H1 (cell line): Measurements from ENCODE around the gene CYP1B1. TPM values are rescaled to one million over a fixed set of nuclear protein-coding genes. Genes with fewer than 3 reads are reported as not detected.
"Not testable (repeated sequence)": the region's sequence is repeated elsewhere in the genome, so short reads cannot be mapped to it uniquely, and the experiment has no call there.

Source experiments
- CTCF ChIA-PET: fragments of 300-600 bp; sonication (Branson Sonifier 250); formaldehyde crosslinking; loops from one replicate; lab custom pipeline; 2021; ENCODE audit not compliant: partially characterized antibody; lab: Charles Lee
- POLR2A ChIA-PET: fragments of 300-600 bp; sonication (Branson Sonifier 250); formaldehyde crosslinking; loops from one replicate; lab custom pipeline; 2021; ENCODE audit warnings: inconsistent platforms; ENCODE audit not compliant: partially characterized antibody; lab: Charles Lee
- DNase-seq, 2 experiments: peaks; one replicate each; pipeline versions ENCODE4 v3.0.0 to v3.0.0-alpha.2; 2010 to 2022; ENCODE audit warnings: low spot score in 2 of 2, low read depth in 1 of 2, mixed read lengths in 1 of 2
- FAIRE-seq: peaks from 2 replicates; lab custom pipeline; 2011; peaks lifted over from hg19 to GRCh38; lab: Jason Lieb, UNC
- H2AFZ ChIP-seq: 2 replicates; pipeline ENCODE4 v1.8.1; 2012; ENCODE audit warnings: low read length, inconsistent platforms
- H2AK5ac ChIP-seq: 2 replicates; pipeline ENCODE4 v1.6.1; 2013; ENCODE audit warnings: low read depth, low read length
- H2BK120ac ChIP-seq: replicated peaks from 2 replicates; pipeline ENCODE3; 2013; ENCODE audit warnings: low read depth, low read length, inconsistent platforms
- H2BK12ac ChIP-seq: 2 replicates; pipeline ENCODE4 v1.6.1; 2013; ENCODE audit warnings: low read depth, low read length
- H2BK15ac ChIP-seq: 2 replicates; pipeline ENCODE4 v1.6.1; 2013; ENCODE audit warnings: low read length
- H2BK20ac ChIP-seq: 2 replicates; pipeline ENCODE4 v1.6.1; 2013; ENCODE audit warnings: low read length
- H2BK5ac ChIP-seq: 2 replicates; pipeline ENCODE4 v1.6.1; 2013; ENCODE audit warnings: low read depth, low read length
- H3K14ac ChIP-seq: 2 replicates; pipeline ENCODE4 v1.6.1; 2013; ENCODE audit warnings: inconsistent platforms; ENCODE audit not compliant: insufficient read length
- H3K18ac ChIP-seq: 2 replicates; pipeline ENCODE4 v1.6.1; 2013; ENCODE audit warnings: low read length; ENCODE audit errors: extremely low read depth
- H3K23ac ChIP-seq: 2 replicates; pipeline ENCODE4 v1.6.1; 2013; ENCODE audit warnings: inconsistent platforms; ENCODE audit not compliant: insufficient read length
- H3K23me2 ChIP-seq: 2 replicates; pipeline ENCODE4 v1.6.1; 2013; ENCODE audit warnings: low read depth, low read length
- H3K27ac ChIP-seq: 2 replicates; pipeline ENCODE4 v1.6.1; 2011; ENCODE audit warnings: low read depth, low read length, inconsistent platforms
- H3K27me3 ChIP-seq, 4 experiments: replicated peaks in 1 of 4; 1 replicate in 1 of 4; 2 replicates in 3 of 4; pipeline versions ENCODE4 v1.6.1 to v1.8.1; 2011 to 2013; ENCODE audit warnings: low read length in 3 of 4, mild to moderate bottlenecking in 3 of 4, inconsistent platforms in 2 of 4, mixed read lengths in 2 of 4, moderate library complexity in 1 of 4; ENCODE audit not compliant: control insufficient read depth in 3 of 4, insufficient read depth in 3 of 4; ENCODE audit errors: extremely low read depth in 1 of 4
- H3K36me3 ChIP-seq, 4 experiments: 2 replicates each; pipeline versions ENCODE4 v1.6.1 to v1.8.1; 2011 to 2013; ENCODE audit warnings: mild to moderate bottlenecking in 4 of 4, low read length in 3 of 4, moderate library complexity in 2 of 4, control low read depth in 1 of 4, inconsistent platforms in 1 of 4; ENCODE audit not compliant: insufficient read depth in 4 of 4, control insufficient read depth in 2 of 4
- H3K4ac ChIP-seq: replicated peaks from 2 replicates; pipeline ENCODE3; 2013; ENCODE audit warnings: low read length, low read depth, mixed read lengths, inconsistent platforms; ENCODE audit not compliant: insufficient read length
- H3K4me1 ChIP-seq, 4 experiments: replicated peaks in 1 of 4; 1 replicate in 1 of 4; 2 replicates in 3 of 4; pipeline versions ENCODE4 v1.6.1 to v1.8.1; 2011 to 2013; ENCODE audit warnings: low read length in 3 of 4, inconsistent platforms in 2 of 4, mixed read lengths in 1 of 4; ENCODE audit not compliant: insufficient read depth in 4 of 4, control insufficient read depth in 3 of 4
- H3K4me2 ChIP-seq, 2 experiments: 2 replicates each; pipeline versions ENCODE4 v1.6.1 to v1.8.1; 2011 to 2013; ENCODE audit warnings: low read depth in 2 of 2, low read length in 2 of 2, control low read depth in 1 of 2, inconsistent platforms in 1 of 2, mild to moderate bottlenecking in 1 of 2; ENCODE audit not compliant: insufficient read depth in 1 of 2
- H3K4me3 ChIP-seq, 4 experiments: fragments of 200-600, 300-600 bp in 1 of 4; sonication (generic), shearing (Covaris generic), sonication (Bioruptor Twin) in 1 of 4; 2 replicates each; pipeline versions ENCODE4 v1.5.1 to v1.8.1; 2011 to 2016; ENCODE audit warnings: low read length in 4 of 4, low read depth in 3 of 4, control low read depth in 2 of 4, inconsistent platforms in 2 of 4, mild to moderate bottlenecking in 2 of 4, mixed read lengths in 1 of 4, moderate library complexity in 1 of 4; ENCODE audit not compliant: insufficient read depth in 2 of 4; ENCODE audit errors: extremely low read depth in 1 of 4
- H3K56ac ChIP-seq: replicated peaks from 2 replicates; pipeline ENCODE3; 2013; ENCODE audit warnings: low read depth, mild to moderate bottlenecking, mixed read lengths, low read length, inconsistent platforms; ENCODE audit not compliant: insufficient read length
- H3K79me1 ChIP-seq: 2 replicates; pipeline ENCODE4 v1.6.1; 2013; ENCODE audit warnings: low read depth, low read length, control low read depth
- H3K79me2 ChIP-seq, 2 experiments: 2 replicates each; pipeline versions ENCODE4 v1.6.1 to v1.8.1; 2012 to 2013; ENCODE audit warnings: low read length in 2 of 2, mild to moderate bottlenecking in 2 of 2, inconsistent platforms in 1 of 2; ENCODE audit not compliant: insufficient read depth in 2 of 2, control insufficient read depth in 1 of 2
- H3K9ac ChIP-seq, 4 experiments: replicated peaks in 1 of 4; 1 replicate in 1 of 4; 2 replicates in 3 of 4; pipeline versions ENCODE4 v1.6.1 to v1.8.1; 2011 to 2013; ENCODE audit warnings: low read depth in 3 of 4, low read length in 3 of 4, control low read depth in 2 of 4, mild to moderate bottlenecking in 2 of 4, moderate library complexity in 2 of 4, inconsistent platforms in 1 of 4; ENCODE audit errors: extremely low read depth in 1 of 4
- H3K9me3 ChIP-seq, 2 experiments: 2 replicates each; pipeline versions ENCODE4 v1.6.1 to v1.8.1; 2012 to 2013; ENCODE audit warnings: mild to moderate bottlenecking in 2 of 2, moderate library complexity in 2 of 2, control low read depth in 1 of 2, inconsistent platforms in 1 of 2, low read depth in 1 of 2, low read length in 1 of 2, mixed read lengths in 1 of 2; ENCODE audit not compliant: insufficient read depth in 2 of 2
- H4K20me1 ChIP-seq, 2 experiments: replicated peaks in 1 of 2; 2 replicates each; pipeline versions ENCODE3 to v1.8.1; 2011 to 2013; ENCODE audit warnings: inconsistent platforms in 2 of 2, low read length in 2 of 2, mild to moderate bottlenecking in 1 of 2; ENCODE audit not compliant: insufficient read depth in 2 of 2, control insufficient read depth in 1 of 2
- H4K5ac ChIP-seq: 2 replicates; pipeline ENCODE4 v1.6.1; 2013; ENCODE audit warnings: low read length, low read depth, mixed read lengths, inconsistent platforms; ENCODE audit not compliant: insufficient read length
- H4K8ac ChIP-seq: 2 replicates; pipeline ENCODE4 v1.8.0; 2013; ENCODE audit warnings: mild to moderate bottlenecking, moderate library complexity, low read length, inconsistent platforms; ENCODE audit not compliant: insufficient read depth; ENCODE audit errors: extremely low read depth
- H4K91ac ChIP-seq: replicated peaks from 2 replicates; pipeline ENCODE3; 2013; ENCODE audit warnings: low read length, mixed read lengths, inconsistent platforms; ENCODE audit not compliant: insufficient read length
- GTF2F1 ChIP-seq: IDR thresholded peaks from 2 replicates; pipeline ENCODE4 v1.6.1; 2012; ENCODE audit warnings: low read depth, low read length, improper control_type of control experiment, borderline replicate concordance
- PHF8 ChIP-seq: fragments of 200-600 bp; sonication (generic); conservative IDR thresholded peaks from 2 replicates; pipeline ENCODE4 v1.7.1; 2012; ENCODE audit warnings: low read depth, mild to moderate bottlenecking, inconsistent platforms, low read length, moderate library complexity
- POU5F1 ChIP-seq: IDR thresholded peaks from 2 replicates; pipeline ENCODE4 v1.6.1; 2011; ENCODE audit warnings: low read depth, mild to moderate bottlenecking, low read length, moderate library complexity
- SAP30 ChIP-seq: fragments of 300-600 bp; sonication (generic); IDR thresholded peaks from 2 replicates; pipeline ENCODE4 v1.7.1; 2012; ENCODE audit warnings: low read length, moderate library complexity, mild to moderate bottlenecking, inconsistent platforms; ENCODE audit not compliant: insufficient read depth, insufficient replicate concordance
- SIN3A ChIP-seq, 2 experiments: IDR thresholded peaks in 1 of 2; conservative IDR thresholded peaks in 1 of 2; 2 replicates each; pipeline ENCODE4 v1.6.1; 2011 to 2012; ENCODE audit warnings: low read length in 2 of 2, improper control_type of control experiment in 1 of 2, low read depth in 1 of 2, mild to moderate bottlenecking in 1 of 2
- WGBS, 2 experiments: shearing (Covaris generic) in 1 of 2; methylation state at CpG; one replicate each; pipeline versions ENCODE4 v1.1.6 to v1.1.7; 2013 to 2015; ENCODE audit warnings: low lambda C conversion rate in 2 of 2, mixed read lengths in 2 of 2, inconsistent platforms in 1 of 2, low coverage in 1 of 2, missing lambda C conversion rate in 1 of 2; ENCODE audit not compliant: insufficient replicate concordance in 2 of 2, insufficient coverage in 1 of 2, insufficient read length in 1 of 2; ENCODE audit errors: extremely low coverage in 1 of 2, missing lambda C conversion rate in 1 of 2; 5-methylcytosine and 5-hydroxymethylcytosine counted together
- polyA plus RNA-seq, 7 experiments: library from polyadenylated mRNA; depleted of rRNA in 3 of 7; stranded (reverse) in 5 of 7; unstranded in 2 of 7; fragments of >200 nt in 5 of 7; fragments of 200-250 nt in 2 of 7; gene quantifications; 1 replicate in 5 of 7; 2 replicates in 1 of 7; 4 replicates in 1 of 7; pipeline versions ENCODE4 v1.2.1 to v1.2.3, GENCODE V29; 2011 to 2013; ENCODE audit warnings: missing spikeins in 2 of 7, mixed read lengths in 2 of 7
- total RNA-seq: library from RNA; stranded (reverse); fragmentation: NEBNext Ultra II Directional; extraction: Animal tissue kit (Norgen Biotek cat#: 25700); gene quantifications from 2 replicates; pipeline ENCODE4 v1.2.1, GENCODE V29; 2021

Gene CYP1B1
- total and polyA plus RNA-seq, 2 of the 8 experiments (the other 6 are each of a cell fraction or from before 2014, with no cell fraction given), result 1.3 to 5.7 TPM

DNA sequence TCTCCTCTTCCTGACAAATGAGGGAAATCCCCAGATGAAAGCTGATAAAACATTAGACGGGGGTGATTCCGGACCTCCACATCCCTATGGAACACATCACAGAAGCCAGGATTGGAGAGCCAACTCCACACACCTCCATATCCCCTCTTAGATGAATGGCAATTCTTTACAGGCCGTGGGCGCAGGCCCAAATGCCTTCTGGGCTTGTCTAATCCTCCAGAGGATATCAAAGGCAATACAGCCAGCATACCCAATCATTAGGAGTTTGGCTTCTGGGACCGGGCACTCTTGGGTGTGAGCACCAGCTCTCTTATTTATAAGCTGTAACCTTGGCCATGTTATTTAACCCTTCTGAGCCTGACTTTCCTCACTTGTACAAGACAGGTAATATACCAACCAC, 15.0 kb upstream of the CYP1B1 start (continued):
- TF ChIP-seq PHF8 (no peak), SIN3A (conservative IDR thresholded peaks at IDR 0.05 in 1 of 2, IDR thresholded peaks at IDR 0.05 in 1 of 2; ENCODE audit: low read depth in 1 of 2, low read length in 2 of 2) (no peak), POU5F1 (no peak), GTF2F1 (no peak), SAP30 (no peak)

DNA sequence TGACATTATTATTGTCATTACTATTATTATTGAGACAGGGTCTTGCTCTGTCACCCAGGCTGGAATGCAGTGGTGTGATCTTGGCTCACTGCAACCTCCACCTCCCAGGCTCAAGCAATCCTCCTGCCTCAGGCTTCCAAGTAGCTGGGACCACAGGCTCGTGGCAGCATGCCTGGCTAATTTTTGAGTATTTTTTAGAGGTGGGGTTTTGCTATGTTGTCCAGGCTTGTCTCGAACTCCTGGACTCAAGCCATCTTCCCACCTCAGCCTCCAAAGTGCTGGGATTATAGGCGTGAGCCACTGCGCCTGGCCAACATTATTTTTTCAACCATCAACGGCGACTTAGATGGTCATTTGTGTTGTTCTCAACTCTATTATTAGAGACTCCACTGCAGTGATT, 14.3 kb upstream of the CYP1B1 start:
- CTCF ChIA-PET, result interaction anchor here (0.6 kb wide), 1 partner anchor 362 kb away, joined by 4 read pairs; no protein-coding TSS in a partner anchor
- 89% methylated on average over 6 of the region's 6 CpGs; no CpG with 5 or more reads in 1 of the 2 experiments for WGBS, 2 experiments

More for the DNA sequence above, 14.3 kb upstream of the CYP1B1 start:
- H3K4me3 ChIP-seq, H3K4ac ChIP-seq, H3K9me3 ChIP-seq, H3K23ac ChIP-seq, H3K14ac ChIP-seq, H2AK5ac ChIP-seq, FAIRE-seq, H3K9ac ChIP-seq, H3K79me1 ChIP-seq, H3K23me2 ChIP-seq, H3K18ac ChIP-seq, H2BK15ac ChIP-seq, H4K91ac ChIP-seq, DNase-seq, H3K27ac ChIP-seq, H2BK5ac ChIP-seq, H4K8ac ChIP-seq, H2AFZ ChIP-seq, H2BK120ac ChIP-seq, H4K20me1 ChIP-seq, H3K4me2 ChIP-seq, H3K36me3 ChIP-seq, H3K56ac ChIP-seq, H3K27me3 ChIP-seq, H4K5ac ChIP-seq, H2BK20ac ChIP-seq, H2BK12ac ChIP-seq, H3K79me2 ChIP-seq: not testable (repeated sequence)
- POLR2A ChIA-PET, result interaction anchor here (4.0 kb wide), 1 partner anchor 12 kb away, joined by 29 read pairs; the partner anchor contains the start of gene CYP1B1
- peaks cover 0 to 14% (median 6%) of the 10 kb centered on the region in 4 experiments; a peak in 4 of 7 replicates for H3K4me1 ChIP-seq
